Ascending aorta (tissue), 2 donors: ENCODE results near the gene IL1F10. TPM values are rescaled to one million over a fixed set of nuclear protein-coding genes. Genes with fewer than 3 reads are reported as not detected.

Experiments used
- DNase-seq, 2 donors: peaks; one replicate each; pipeline ENCODE4 v3.0.0-alpha.2; 2019; ENCODE audit warnings: low spot score in 2 of 2
- H3K27ac ChIP-seq, 2 donors: fragments of 200-600 bp; sonication (generic); one replicate each; pipeline ENCODE4 v1.5.1; 2016 to 2017; ENCODE audit warnings: mild to moderate bottlenecking in 1 of 2
- H3K27me3 ChIP-seq: fragments of 200-600 bp; sonication (generic); one replicate; pipeline ENCODE4 v1.5.1; 2017
- H3K36me3 ChIP-seq, 2 donors: fragments of 200-600 bp; sonication (generic); one replicate each; pipeline ENCODE4 v1.5.1; 2016
- H3K4me1 ChIP-seq, 2 donors: fragments of 200-600 bp; sonication (generic); one replicate each; pipeline ENCODE4 v1.5.1; 2016 to 2017; ENCODE audit warnings: mild to moderate bottlenecking in 1 of 2
- H3K4me3 ChIP-seq, 2 donors: fragments of 200-600 bp; sonication (generic); one replicate each; pipeline ENCODE4 v1.5.1; 2016 to 2017; ENCODE audit warnings: mild to moderate bottlenecking in 1 of 2
- H3K9me3 ChIP-seq, 2 donors: fragments of 200-600 bp; sonication (generic); one replicate each; pipeline ENCODE4 v1.5.1; 2016
- CTCF ChIP-seq, 3 experiments: fragments of 200-600 bp in 2 of 3; fragments of 450-650 bp in 1 of 3; sonication (generic) in 2 of 3; IDR thresholded peaks; one replicate each; pipeline ENCODE4 v1.5.1; 2016 to 2019; ENCODE audit warnings: antibody characterized with exemption in 3 of 3, mild to moderate bottlenecking in 1 of 3, moderate library complexity in 1 of 3
- intact Hi-C: fragments of 100-400 bp; cut with DNase I; formaldehyde crosslinking; loops from one replicate; pipeline ENCODE4 v1.15.1; 2023
- total RNA-seq: library from RNA; depleted of rRNA; stranded (reverse); fragments of >200 nt; gene quantifications from one replicate; pipeline ENCODE4 v1.1.0, GENCODE V29; 2016

The IL1F10 gene
- total RNA-seq, 1 donor from 2014 or later: not detected

- TF ChIP-seq CTCF (IDR thresholded peaks at IDR 0.05): no peak
- no peaks in the 10 kb centered on the region for H3K9me3 ChIP-seq
- H3K27me3 ChIP-seq: no peaks in the 10 kb centered on the region
- no peak overlapping the region for H3K4me3 ChIP-seq
- no peaks in the 10 kb centered on the region for H3K4me1 ChIP-seq
- intact Hi-C loops: no loop called here
- DNase-seq: no peak
- no peak overlapping the region for H3K27ac ChIP-seq
- H3K36me3 ChIP-seq: no peaks in the 10 kb centered on the region
Measured at GRCh38 chr2:113028112-113028511, 39.7 kb upstream of the IL1F10 start.

GRCh38 chr2:113032737-113033136 is 35.0 kb upstream of the IL1F10 start:
- Histone ChIP-seq H3K9me3 (no peaks in the 10 kb centered on the region), H3K27me3 (no peaks in the 10 kb centered on the region), H3K4me1 (no peaks in the 10 kb centered on the region), H3K27ac (no peak overlapping the region), H3K36me3 (no peaks in the 10 kb centered on the region), H3K4me3 (no peak overlapping the region)
- intact Hi-C loops: no loop called here
- TF ChIP-seq CTCF (IDR thresholded peaks at IDR 0.05): no peak
- DNase-seq: no peak

- intact Hi-C loops: no loop called here
- Histone ChIP-seq H3K27ac (no peak overlapping the region), H3K4me1 (no peaks in the 10 kb centered on the region), H3K4me3 (no peak overlapping the region), H3K9me3 (no peaks in the 10 kb centered on the region), H3K36me3 (no peaks in the 10 kb centered on the region), H3K27me3 (no peaks in the 10 kb centered on the region)
- DNase-seq: no peak
- no peak for TF ChIP-seq CTCF (IDR thresholded peaks at IDR 0.05)
Measured at GRCh38 chr2:113034016-113034415, 33.8 kb upstream of the IL1F10 start.

DNA sequence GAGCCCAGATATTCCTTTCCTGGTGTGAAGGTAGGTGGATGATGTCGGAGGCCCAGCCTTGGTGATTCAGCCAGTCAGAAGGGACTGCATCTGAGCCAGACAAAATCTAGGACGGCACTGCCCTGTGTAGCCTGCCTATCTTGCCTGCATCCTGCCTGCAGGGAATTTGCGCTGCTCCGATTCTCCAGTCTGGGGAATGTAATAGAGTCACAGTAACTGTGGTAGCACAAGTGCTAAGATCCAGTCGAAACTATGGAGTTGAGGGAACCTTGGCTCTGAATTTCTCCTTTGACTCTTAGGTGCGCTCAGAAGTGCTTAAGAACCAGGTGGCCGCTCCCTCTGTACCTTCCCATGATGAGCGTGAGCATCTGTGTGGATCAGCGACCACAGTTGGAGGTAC is 31.0 kb upstream of the IL1F10 start:
- H3K9me3 ChIP-seq: no peaks in the 10 kb centered on the region
- intact Hi-C loops: no loop called here
- H3K27ac ChIP-seq: no peak overlapping the region
- H3K4me3 ChIP-seq: no peak overlapping the region
- no peak for TF ChIP-seq CTCF (IDR thresholded peaks at IDR 0.05)
- H3K4me1 ChIP-seq: no peaks in the 10 kb centered on the region
- DNase-seq: no peak
- no peaks in the 10 kb centered on the region for H3K27me3 ChIP-seq
- H3K36me3 ChIP-seq: no peaks in the 10 kb centered on the region

DNA sequence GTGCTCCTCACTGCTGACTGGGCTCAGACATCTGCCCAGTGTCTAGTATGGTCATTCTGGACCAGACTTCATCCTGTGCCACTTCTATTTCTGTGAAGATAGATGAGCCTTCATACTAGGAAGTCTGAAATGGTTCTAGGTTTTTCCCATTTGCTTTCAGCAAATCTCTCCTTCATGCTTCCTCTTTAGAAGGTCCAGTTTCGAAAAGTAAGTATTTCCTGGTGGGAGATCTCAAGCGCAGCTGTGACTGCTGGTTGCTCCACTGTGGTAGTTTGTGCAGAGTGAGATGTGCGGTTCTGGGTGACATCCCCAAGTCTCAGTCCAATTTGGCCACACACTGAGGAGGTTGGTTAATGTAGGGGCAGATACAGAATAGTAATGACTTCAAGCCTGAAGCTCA is 29.5 kb upstream of the IL1F10 start:
- DNase-seq: no peak
- no peaks in the 10 kb centered on the region for H3K36me3 ChIP-seq
- intact Hi-C loops: no loop called here

More for the DNA sequence above, 29.5 kb upstream of the IL1F10 start:
- H3K9me3 ChIP-seq: no peaks in the 10 kb centered on the region
- H3K4me1 ChIP-seq: no peaks in the 10 kb centered on the region
- no peak overlapping the region for H3K4me3 ChIP-seq
- H3K27me3 ChIP-seq: no peaks in the 10 kb centered on the region
- no peak for TF ChIP-seq CTCF (IDR thresholded peaks at IDR 0.05)
- H3K27ac ChIP-seq: no peak overlapping the region
